Cerebellar nuclear complex (tissue), 1 donor: ENCODE data around the gene CCT7.
A peak's percentile ranks its signal among the peaks of the same experiment; 100 is the strongest.

Source experiments
- DNase-seq, 2 experiments: peaks; one replicate each; lab custom pipeline; 2025; lab: John Stamatoyannopoulos, UW

The CCT7 gene

GRCh38 chr2:73268830-73269685, 35.0 kb downstream of the CCT7 start:
- peak in 1 of 2 experiments; percentile 34 for DNase-seq

- no peak for DNase-seq
These were observed 35.8 kb downstream of the CCT7 start for GRCh38 chr2:73269686-73270465.

GRCh38 chr2:73272270-73272669, 38.2 kb downstream of the CCT7 start:
- DNase-seq: no peak

- DNase-seq: no peak
These were observed 45.7 kb downstream of the CCT7 start for GRCh38 chr2:73279852-73280251.

GRCh38 chr2:73281244-73281643, 47.1 kb downstream of the CCT7 start:
- DNase-seq: no peak

- DNase-seq: no peak
These were observed 48.9 kb downstream of the CCT7 start for GRCh38 chr2:73282924-73283544.

GRCh38 chr2:73283545-73284295, 49.6 kb downstream of the CCT7 start:
- DNase-seq: no peak

GRCh38 chr2:73284296-73285158, 50.4 kb downstream of the CCT7 start, which contains the start of gene FBXO41:
Gene FBXO41 (minus strand): TSS chr2:73284478. CDS start chr2:73269630, 14,848 bp downstream.
- no peak for DNase-seq

- DNase-seq: peak in 1 of 2 experiments; percentile 36
These were observed 51.1 kb downstream of the CCT7 start for GRCh38 chr2:73285159-73285739.

- no peak for DNase-seq
These were observed 52.1 kb downstream of the CCT7 start for GRCh38 chr2:73286134-73286655.

GRCh38 chr2:73289304-73289703, 55.2 kb downstream of the CCT7 start:
- no peak for DNase-seq

GRCh38 chr2:73290049-73290839, 56.1 kb downstream of the CCT7 start:
- peak; percentile 65 to 81 for DNase-seq

GRCh38 chr2:73291093-73291460, 57.0 kb downstream of the CCT7 start:
- no peak for DNase-seq

GRCh38 chr2:73291461-73292315, 57.6 kb downstream of the CCT7 start:
- no peak for DNase-seq

GRCh38 chr2:73292316-73292905, 58.3 kb downstream of the CCT7 start:
- DNase-seq: no peak

- DNase-seq: no peak
These were observed 58.9 kb downstream of the CCT7 start for GRCh38 chr2:73292906-73293533.

- DNase-seq: peak; percentile 79 to 80
These were observed 59.5 kb downstream of the CCT7 start, which contains the start of gene EGR4 for GRCh38 chr2:73293534-73294171. Gene EGR4 (minus strand): TSS chr2:73293548. CDS start chr2:73293317, 231 bp downstream.
